ENCODE results near the gene PITX3. TPM values are rescaled to one million over a fixed set of nuclear protein-coding genes. Genes with fewer than 3 reads are reported as not detected.
"Not testable (repeated sequence)": the region's sequence is repeated elsewhere in the genome, so short reads cannot be mapped to it uniquely, and the experiment has no call there.

The PITX3 gene
- total RNA-seq, 2 experiments from 2014 or later = 0.66 to 0.81 TPM

DNA sequence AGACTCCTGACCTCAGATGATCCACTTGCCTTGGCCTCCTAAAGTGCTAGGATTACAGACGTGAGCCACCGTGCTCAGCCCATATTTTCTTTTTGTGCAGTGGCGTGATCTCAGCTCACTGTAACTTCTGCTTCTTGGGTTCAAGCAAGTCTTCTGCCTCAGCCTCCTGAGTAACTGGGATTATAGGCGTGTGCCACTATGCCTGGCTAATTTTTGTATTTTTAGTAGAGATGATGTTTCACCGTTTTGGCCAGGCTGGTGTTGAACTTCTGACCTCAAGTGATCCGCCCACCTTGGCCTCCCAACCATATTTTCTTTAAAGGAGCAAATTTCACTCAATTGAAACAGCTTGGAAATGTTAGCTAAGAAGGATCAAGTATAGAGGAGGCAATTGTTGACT is 20.5 kb upstream of the PITX3 start:
- H3K4me1 Mint-ChIP-seq = peaks cover 20% of the 10 kb centered on the region
- no peaks in the 10 kb centered on the region for H3K27me3 Mint-ChIP-seq
- peaks cover 35% of the 10 kb centered on the region for H3K36me3 Mint-ChIP-seq (ENCODE audit: low read depth)
- DNase-seq (no peak), ATAC-seq (no peak)
- CTCF ChIA-PET = interaction anchor here (0.6 to 10.7 kb wide), 5 partner anchors 23 to 94 kb away, joined by 3 to 82 read pairs (median 3); no protein-coding TSS in a partner anchor
- no peak overlapping the region for H3K27ac Mint-ChIP-seq
- intact Hi-C loops (cut with DNase I, micrococcal nuclease) = no loop called here
- POLR2A ChIA-PET = no interaction called here
- no peak overlapping the region for H3K4me3 Mint-ChIP-seq
- no peaks in the 10 kb centered on the region for H3K9me3 Mint-ChIP-seq (ENCODE audit: low read depth)

DNA sequence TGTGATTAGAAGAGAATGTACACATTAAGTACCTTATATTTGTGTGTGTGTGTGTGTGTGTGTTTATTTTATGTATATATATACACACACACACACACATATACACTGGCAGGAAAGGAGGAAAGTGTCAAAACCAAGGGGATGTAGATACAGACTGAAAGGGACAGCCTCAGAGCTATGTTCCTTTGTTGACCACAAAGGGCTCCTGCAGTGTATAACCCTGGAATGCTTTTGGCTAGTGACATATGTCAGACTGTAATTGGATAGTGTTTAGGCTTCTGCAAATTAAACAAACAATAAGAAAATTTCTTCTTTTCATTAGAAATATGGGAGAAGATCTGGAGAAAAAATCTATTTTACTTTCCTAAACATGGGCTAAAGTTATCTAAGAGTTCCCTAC is 19.9 kb upstream of the PITX3 start:
- no peaks in the 10 kb centered on the region for H3K9me3 Mint-ChIP-seq (ENCODE audit: low read depth)
- H3K4me3 Mint-ChIP-seq = no peak overlapping the region
- H3K27me3 Mint-ChIP-seq = no peaks in the 10 kb centered on the region
- POLR2A ChIA-PET = no interaction called here
- H3K4me1 Mint-ChIP-seq = peaks cover 14% of the 10 kb centered on the region
- no peak for DNase-seq
- intact Hi-C loops (cut with DNase I, micrococcal nuclease) = no loop called here
- no peak for ATAC-seq
- peaks cover 35% of the 10 kb centered on the region for H3K36me3 Mint-ChIP-seq (ENCODE audit: low read depth)
- H3K27ac Mint-ChIP-seq = no peak overlapping the region
- CTCF ChIA-PET = interaction anchor here (0.6 to 10.7 kb wide), 5 partner anchors 12 to 321 kb away, joined by 3 to 82 read pairs (median 3); no protein-coding TSS in a partner anchor

DNA sequence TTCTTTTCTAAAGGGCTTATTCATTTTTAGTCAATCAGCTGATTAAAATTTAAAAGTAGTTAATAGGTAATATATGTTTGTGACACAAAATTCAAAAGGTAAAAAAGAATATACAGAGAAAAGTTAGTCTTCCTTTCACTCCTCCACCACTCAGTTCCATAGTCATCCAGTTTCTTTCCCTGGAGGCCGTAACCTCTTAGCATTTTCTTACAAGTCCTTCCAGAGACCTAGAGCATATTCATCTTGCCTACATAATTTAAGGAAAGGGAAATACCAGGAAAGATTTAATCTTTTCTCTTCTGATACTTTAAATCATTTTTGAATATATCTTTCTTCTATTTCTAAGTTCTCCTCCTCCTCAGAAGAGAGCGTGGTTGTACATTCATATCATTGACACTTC is 14.1 kb upstream of the PITX3 start:
- POLR2A ChIA-PET = interaction anchor here (0.6 to 0.9 kb wide), 2 partner anchors 11 to 18 kb away, joined by 3 to 5 read pairs; no protein-coding TSS in a partner anchor
- no peak overlapping the region for H3K4me3 Mint-ChIP-seq
- no peaks in the 10 kb centered on the region for H3K27me3 Mint-ChIP-seq
- no peak for DNase-seq
- intact Hi-C loops (cut with DNase I, micrococcal nuclease) = no loop called here
- CTCF ChIA-PET = interaction anchor here (0.6 to 1.4 kb wide), 3 partner anchors 10 to 68 kb away, joined by 3 to 4 read pairs (median 3); partner anchors contain the start of gene GBF1
- H3K4me1 Mint-ChIP-seq = peaks cover 19% of the 10 kb centered on the region
- H3K9me3 Mint-ChIP-seq (ENCODE audit: low read depth) = no peaks in the 10 kb centered on the region
- H3K36me3 Mint-ChIP-seq (ENCODE audit: low read depth) = peaks cover 14% of the 10 kb centered on the region
- peak overlapping the region; percentile 21 for H3K27ac Mint-ChIP-seq
- no peak for ATAC-seq

DNA sequence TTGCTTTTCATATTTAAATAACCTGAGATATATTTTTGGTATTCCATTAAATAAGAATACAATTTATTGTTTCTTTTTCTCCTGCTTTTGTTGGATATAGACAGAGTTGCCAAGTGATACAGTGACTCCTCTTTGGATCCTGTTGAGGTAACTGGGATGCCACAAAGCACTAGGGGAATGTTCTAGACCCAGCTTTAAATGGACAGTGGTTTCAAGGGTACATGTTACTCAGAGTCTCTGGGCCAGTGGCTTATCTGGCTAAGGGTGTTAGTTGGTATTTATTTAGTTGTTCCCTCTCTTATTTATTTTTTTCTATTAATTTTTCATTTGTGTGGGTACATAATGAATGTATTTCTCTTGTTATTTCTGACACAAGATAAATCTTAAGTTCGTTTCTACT is 13.1 kb upstream of the PITX3 start:
- ATAC-seq (no peak), DNase-seq (no peak)
- POLR2A ChIA-PET = interaction anchor here (0.6 to 0.9 kb wide), 2 partner anchors 12 to 18 kb away, joined by 4 to 5 read pairs; no protein-coding TSS in a partner anchor
- H3K27ac Mint-ChIP-seq = no peak overlapping the region
- no peaks in the 10 kb centered on the region for H3K9me3 Mint-ChIP-seq (ENCODE audit: low read depth)
- CTCF ChIA-PET = interaction anchor here (0.6 to 2.1 kb wide), 6 partner anchors 10 to 227 kb away, joined by 3 to 7 read pairs (median 3); partner anchors contain the start of gene GBF1
- intact Hi-C loops (cut with DNase I, micrococcal nuclease) = no loop called here
- H3K4me3 Mint-ChIP-seq = no peak overlapping the region
- peaks cover 13% of the 10 kb centered on the region for H3K36me3 Mint-ChIP-seq (ENCODE audit: low read depth)
- no peaks in the 10 kb centered on the region for H3K27me3 Mint-ChIP-seq
- H3K4me1 Mint-ChIP-seq = peaks cover 19% of the 10 kb centered on the region

DNA sequence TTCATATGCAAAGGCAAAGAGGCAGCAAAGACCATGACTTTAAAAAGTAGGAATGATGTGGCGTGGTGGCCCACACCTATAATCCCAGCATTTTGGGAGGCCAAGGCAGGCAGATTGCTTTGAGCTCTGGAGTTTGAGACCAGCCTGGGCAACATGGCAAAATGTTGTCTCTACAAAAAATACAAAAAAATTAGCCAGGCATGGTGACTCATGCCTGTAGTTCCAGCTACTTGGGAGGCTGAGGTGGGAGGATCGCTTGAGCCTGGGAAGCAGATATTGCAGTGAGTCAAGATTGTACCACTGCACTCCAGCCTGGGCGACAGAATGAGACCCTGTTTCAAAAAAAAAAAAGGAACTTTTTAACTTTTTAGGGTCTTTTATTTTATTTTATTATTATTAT is 11.2 kb upstream of the PITX3 start:
- H3K4me3 Mint-ChIP-seq; ATAC-seq; H3K27me3 Mint-ChIP-seq; H3K9me3 Mint-ChIP-seq (ENCODE audit: low read depth); intact Hi-C loops (cut with DNase I, micrococcal nuclease); H3K27ac Mint-ChIP-seq; POLR2A ChIA-PET; DNase-seq: not testable (repeated sequence)
- H3K36me3 Mint-ChIP-seq (ENCODE audit: low read depth) = peaks cover 19% of the 10 kb centered on the region
- peaks cover 30% of the 10 kb centered on the region for H3K4me1 Mint-ChIP-seq
- CTCF ChIA-PET = interaction anchor here (1.1 to 2.7 kb wide), 5 partner anchors 8 to 98 kb away, joined by 3 to 19 read pairs (median 6); partner anchors contain the start of gene GBF1

- ATAC-seq (no peak), DNase-seq (no peak)
- POLR2A ChIA-PET = no interaction called here
- Mint-ChIP-seq H3K27me3 (peaks cover 5% of the 10 kb centered on the region), H3K36me3 (ENCODE audit: low read depth) (peaks cover 21% of the 10 kb centered on the region), H3K4me1 (peaks cover 37% of the 10 kb centered on the region), H3K4me3 (peak overlapping the region; percentile 98), H3K9me3 (ENCODE audit: low read depth) (no peaks in the 10 kb centered on the region), H3K27ac (no peak overlapping the region)
- CTCF ChIA-PET = interaction anchor here (0.6 to 6.3 kb wide), 13 partner anchors 13 to 224 kb away, joined by 3 to 64 read pairs (median 5); no protein-coding TSS in a partner anchor
- intact Hi-C loops (cut with DNase I, micrococcal nuclease) = loop anchor here in 1 of 2 experiments (10.0 kb wide), 1 partner anchor 1117 kb away; the partner anchor contains the start of gene TAF5
Measured at GRCh38 chr10:102247734-102248133, 6.4 kb upstream of the PITX3 start.

- Mint-ChIP-seq H3K9me3 (ENCODE audit: low read depth) (no peaks in the 10 kb centered on the region), H3K27ac (peak overlapping the region; percentile 81), H3K4me1 (peaks cover 39% of the 10 kb centered on the region), H3K36me3 (ENCODE audit: low read depth) (peaks cover 21% of the 10 kb centered on the region), H3K27me3 (peaks cover 13% of the 10 kb centered on the region), H3K4me3 (peak overlapping the region; percentile 98)
- intact Hi-C loops (cut with DNase I, micrococcal nuclease) = loop anchor here in 1 of 2 experiments (10.0 kb wide), 1 partner anchor 1119 kb away; the partner anchor contains the start of gene TAF5
- DNase-seq (no peak), ATAC-seq (no peak)
- POLR2A ChIA-PET = interaction anchor here (0.6 to 2.3 kb wide), 3 partner anchors 15 to 54 kb away, joined by 3 to 9 read pairs (median 3); no protein-coding TSS in a partner anchor
- CTCF ChIA-PET = interaction anchor here (0.5 to 6.3 kb wide), 6 partner anchors 15 to 961 kb away, joined by 3 to 64 read pairs (median 5); no protein-coding TSS in a partner anchor
Measured at GRCh38 chr10:102246261-102246660, 4.9 kb upstream of the PITX3 start.

GRCh38 chr10:102245932-102246251 is 4.6 kb upstream of the PITX3 start:
- Mint-ChIP-seq H3K4me1 (peaks cover 42% of the 10 kb centered on the region), H3K27me3 (peaks cover 15% of the 10 kb centered on the region), H3K9me3 (ENCODE audit: low read depth) (no peaks in the 10 kb centered on the region), H3K36me3 (ENCODE audit: low read depth) (peaks cover 17% of the 10 kb centered on the region), H3K4me3 (peak overlapping the region; percentile 98), H3K27ac (peak overlapping the region; percentile 81)
- no peak for ATAC-seq
- DNase-seq = no peak
- CTCF ChIA-PET = interaction anchor here (0.5 to 6.3 kb wide), 13 partner anchors 8 to 961 kb away, joined by 3 to 64 read pairs (median 4); no protein-coding TSS in a partner anchor
- POLR2A ChIA-PET = interaction anchor here (0.6 to 2.3 kb wide), 8 partner anchors 15 to 216 kb away, joined by 3 to 9 read pairs (median 3); no protein-coding TSS in a partner anchor
- intact Hi-C loops (cut with DNase I, micrococcal nuclease) = loop anchor here (1.0 to 10.0 kb wide), 15 partner anchors 20 to 1119 kb away; partner anchors contain the start of genes ACTR1A (in 1 of the 2), ARL3 (in 1 of the 2), CUEDC2 (in 1 of the 2) and ELOVL3 (in 1 of the 2)

DNA sequence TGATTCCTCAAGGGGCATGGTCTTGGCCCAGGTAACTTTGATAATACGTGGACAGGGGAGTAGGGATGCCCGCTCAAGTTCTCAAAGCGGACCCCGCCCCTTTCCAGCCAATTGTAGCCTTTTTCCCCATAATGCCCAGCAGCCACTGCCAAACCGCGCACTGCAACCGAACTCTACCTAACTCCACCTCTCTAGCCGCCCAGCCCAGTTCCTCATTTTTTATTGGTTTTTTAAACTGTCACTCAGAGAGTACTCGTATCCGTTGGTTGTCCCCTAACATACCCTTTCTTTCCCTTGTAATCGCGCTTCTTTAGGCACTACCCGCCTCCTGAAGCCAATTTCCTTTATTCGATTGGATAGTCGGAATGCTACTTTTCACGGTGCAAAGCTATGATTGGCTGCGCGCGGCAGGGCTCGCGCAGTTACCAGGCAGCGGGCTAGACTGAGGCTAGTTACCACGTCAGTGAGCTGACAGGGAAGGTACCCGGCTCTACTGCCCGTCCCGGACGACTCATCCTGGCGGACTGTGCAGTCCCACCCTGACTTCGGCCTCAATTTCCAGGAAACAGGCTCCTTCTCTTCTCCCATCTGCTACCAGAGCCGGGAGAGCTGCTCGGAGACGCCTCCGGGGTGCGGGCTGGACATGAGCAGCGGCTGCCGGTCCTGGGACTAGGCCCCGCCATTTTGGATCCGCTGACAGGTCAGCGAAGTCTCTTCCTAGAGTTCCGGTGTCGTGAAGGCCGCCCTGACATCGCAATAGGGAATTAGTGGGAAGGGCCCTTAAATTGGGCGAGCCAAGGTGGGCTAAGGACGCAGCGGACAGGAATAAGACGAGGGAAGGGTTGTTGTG is 4.0 kb upstream of the PITX3 start, which contains the start of gene GBF1:
Gene GBF1, plus strand, starts transcription at position 451 of the 850 bp plus-strand sequence. CDS start 13,407 bp downstream, outside the sequence.
- peak within 1 kb of the TSS; percentile 98 for H3K4me3 Mint-ChIP-seq
- CTCF ChIA-PET = interaction anchor here (0.6 to 6.3 kb wide), 16 partner anchors 8 to 257 kb away, joined by 3 to 64 read pairs (median 4); partner anchors contain the start of gene ACTR1A
- H3K27ac Mint-ChIP-seq = peak within 1 kb of the TSS; percentile 81
- H3K4me1 Mint-ChIP-seq = peaks cover 44% of the 10 kb centered on the region
- DNase-seq (peak; percentile 94), ATAC-seq (peak; percentile 90)
- H3K36me3 Mint-ChIP-seq (ENCODE audit: low read depth) = peaks cover 16% of the 10 kb centered on the region
- POLR2A ChIA-PET = interaction anchor here (0.7 to 2.3 kb wide), 7 partner anchors 15 to 217 kb away, joined by 3 to 9 read pairs (median 3); no protein-coding TSS in a partner anchor
- H3K9me3 Mint-ChIP-seq (ENCODE audit: low read depth) = no peaks in the 10 kb centered on the region
- H3K27me3 Mint-ChIP-seq = peaks cover 19% of the 10 kb centered on the region
- intact Hi-C loops (cut with DNase I, micrococcal nuclease) = loop anchor here (1.0 to 10.0 kb wide), 15 partner anchors 19 to 1119 kb away; partner anchors contain the start of genes ACTR1A (in 1 of the 2), ARL3 (in 1 of the 2), CUEDC2 (in 1 of the 2) and ELOVL3 (in 1 of the 2)

DNA sequence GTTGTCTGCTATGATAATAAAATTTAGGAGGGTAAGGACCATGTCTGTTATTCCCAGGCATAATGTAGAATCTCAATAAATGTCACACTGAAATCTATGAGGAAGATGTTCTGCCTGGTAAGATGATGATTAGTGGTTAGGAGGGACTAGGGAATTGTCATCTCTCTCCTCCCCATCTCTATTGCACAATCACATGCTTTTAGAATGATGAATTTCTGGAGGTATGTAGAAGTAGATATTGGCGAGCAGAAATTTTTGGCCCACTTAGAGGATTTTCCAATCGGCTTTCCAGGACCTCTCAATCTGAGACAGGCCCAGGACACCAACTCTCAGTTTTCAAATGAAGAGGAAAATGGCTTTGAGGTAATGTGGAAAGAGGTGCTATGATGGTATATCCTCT is 2.0 kb upstream of the PITX3 start:
- ChIA-PET CTCF (interaction anchor here (1.0 to 5.2 kb wide), 3 partner anchors 11 to 103 kb away, joined by 3 to 64 read pairs (median 5); no protein-coding TSS in a partner anchor), POLR2A (no interaction called here)
- peaks cover 27% of the 10 kb centered on the region for H3K27me3 Mint-ChIP-seq
- no peaks in the 10 kb centered on the region for H3K9me3 Mint-ChIP-seq (ENCODE audit: low read depth)
- intact Hi-C loops (cut with DNase I, micrococcal nuclease) = loop anchor here in 1 of 2 experiments (10.0 kb wide), 1 partner anchor 1121 kb away; the partner anchor contains the start of gene TAF5
- no peak overlapping the region for H3K4me3 Mint-ChIP-seq
- peaks cover 6% of the 10 kb centered on the region for H3K36me3 Mint-ChIP-seq (ENCODE audit: low read depth)
- DNase-seq = no peak
- H3K4me1 Mint-ChIP-seq = peaks cover 41% of the 10 kb centered on the region
- no peak for ATAC-seq
- H3K27ac Mint-ChIP-seq = no peak overlapping the region

DNA sequence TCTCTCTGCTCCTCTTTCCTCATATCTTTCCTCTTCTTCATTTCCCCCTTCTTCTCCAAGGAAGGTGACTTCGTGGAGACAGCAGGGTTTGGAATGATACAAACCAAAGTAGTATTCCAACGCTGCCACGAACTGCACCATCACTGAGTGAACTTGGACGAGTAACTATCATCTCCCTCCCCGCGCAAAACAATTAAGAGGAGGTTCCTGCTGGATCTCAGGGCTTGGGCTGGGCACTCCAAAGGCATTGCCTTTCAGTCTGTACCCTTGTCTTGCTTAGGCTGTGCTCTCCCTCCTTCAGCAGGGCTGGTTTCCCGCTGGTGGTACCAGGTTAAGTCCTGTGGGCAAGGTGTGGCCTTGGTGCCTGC is 790 bp upstream of the PITX3 start:
- no peak for ATAC-seq
- Mint-ChIP-seq H3K4me3 (peak overlapping the region; percentile 71), H3K27ac (no peak overlapping the region), H3K36me3 (ENCODE audit: low read depth) (peaks cover 5% of the 10 kb centered on the region), H3K4me1 (peaks cover 29% of the 10 kb centered on the region), H3K9me3 (ENCODE audit: low read depth) (no peaks in the 10 kb centered on the region), H3K27me3 (peaks cover 28% of the 10 kb centered on the region)
- DNase-seq = no peak
- intact Hi-C loops (cut with DNase I, micrococcal nuclease) = loop anchor here in 1 of 2 experiments (10.0 kb wide), 1 partner anchor 1123 kb away; the partner anchor contains the start of gene TAF5
- POLR2A ChIA-PET = no interaction called here
- CTCF ChIA-PET = interaction anchor here (1.2 to 4.3 kb wide), 2 partner anchors 10 to 11 kb away, joined by 5 to 40 read pairs; no protein-coding TSS in a partner anchor

All from activated CD4-positive, alpha-beta T cell treated with anti-CD3 and anti-CD28 coated beads for 36 hours (primary cell).